Activated gamma-delta T cell (primary cell): ENCODE data around the gene ZNF827.

ENCODE experiments used
- DNase-seq: peaks from one replicate; lab custom pipeline; 2025; lab: John Stamatoyannopoulos, UW

The ZNF827 gene

GRCh38 chr4:145829629-145830395 is 108.8 kb downstream of the ZNF827 start:
- no peak for DNase-seq

- no peak for DNase-seq
Observed at GRCh38 chr4:145828802-145829485, 109.7 kb downstream of the ZNF827 start.

- DNase-seq, result no peak
Observed at GRCh38 chr4:145827885-145828284, 110.7 kb downstream of the ZNF827 start.

- DNase-seq, result no peak
Observed at GRCh38 chr4:145825255-145825654, 113.4 kb downstream of the ZNF827 start.

GRCh38 chr4:145824463-145824862 is 114.2 kb downstream of the ZNF827 start:
- no peak for DNase-seq

GRCh38 chr4:145823743-145824142 is 114.9 kb downstream of the ZNF827 start:
- DNase-seq, result no peak

DNA sequence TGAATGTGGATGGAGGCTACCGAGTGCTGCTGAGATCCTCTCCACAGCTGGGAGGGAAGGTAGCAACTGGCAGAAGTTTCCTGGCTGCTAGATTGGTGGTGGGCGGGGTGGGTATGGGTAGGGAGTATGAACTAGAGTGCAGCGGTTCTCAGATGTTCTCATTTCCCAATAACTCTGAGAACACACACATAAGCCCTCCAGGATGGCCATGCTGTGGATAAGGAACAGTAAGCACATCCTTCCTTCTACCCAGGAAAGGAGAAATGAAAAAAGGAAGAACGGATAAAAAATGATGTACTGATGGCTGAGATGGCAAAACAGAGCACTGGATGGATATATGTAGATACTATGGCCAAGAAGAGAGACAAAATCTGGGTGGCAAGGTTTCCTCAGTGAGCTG is 116.0 kb downstream of the ZNF827 start:
- no peak for DNase-seq

DNA sequence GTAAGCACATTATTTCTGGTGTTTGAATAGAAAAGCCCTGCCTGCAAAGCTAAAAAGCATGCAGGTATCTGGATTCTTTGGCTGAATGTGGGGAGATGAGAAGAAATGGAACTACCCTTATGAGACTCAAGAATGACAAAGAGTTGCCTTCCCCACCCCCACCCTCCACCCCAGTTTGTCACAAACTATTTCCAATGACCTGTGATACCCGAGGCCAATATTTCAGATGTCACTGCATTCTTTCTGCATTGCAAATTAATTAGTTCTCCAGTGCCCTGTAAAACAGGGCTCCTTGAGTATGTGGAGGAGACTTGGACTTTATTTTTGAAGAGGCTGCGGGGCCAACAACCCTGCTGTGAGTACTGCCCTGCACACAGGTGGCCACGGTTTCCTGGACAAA is 116.4 kb downstream of the ZNF827 start:
- no peak for DNase-seq

GRCh38 chr4:145821766-145822165 is 116.9 kb downstream of the ZNF827 start:
- no peak for DNase-seq

GRCh38 chr4:145820407-145820806 is 118.2 kb downstream of the ZNF827 start:
- DNase-seq, result no peak

GRCh38 chr4:145819853-145820181 is 118.8 kb downstream of the ZNF827 start:
- no peak for DNase-seq

DNA sequence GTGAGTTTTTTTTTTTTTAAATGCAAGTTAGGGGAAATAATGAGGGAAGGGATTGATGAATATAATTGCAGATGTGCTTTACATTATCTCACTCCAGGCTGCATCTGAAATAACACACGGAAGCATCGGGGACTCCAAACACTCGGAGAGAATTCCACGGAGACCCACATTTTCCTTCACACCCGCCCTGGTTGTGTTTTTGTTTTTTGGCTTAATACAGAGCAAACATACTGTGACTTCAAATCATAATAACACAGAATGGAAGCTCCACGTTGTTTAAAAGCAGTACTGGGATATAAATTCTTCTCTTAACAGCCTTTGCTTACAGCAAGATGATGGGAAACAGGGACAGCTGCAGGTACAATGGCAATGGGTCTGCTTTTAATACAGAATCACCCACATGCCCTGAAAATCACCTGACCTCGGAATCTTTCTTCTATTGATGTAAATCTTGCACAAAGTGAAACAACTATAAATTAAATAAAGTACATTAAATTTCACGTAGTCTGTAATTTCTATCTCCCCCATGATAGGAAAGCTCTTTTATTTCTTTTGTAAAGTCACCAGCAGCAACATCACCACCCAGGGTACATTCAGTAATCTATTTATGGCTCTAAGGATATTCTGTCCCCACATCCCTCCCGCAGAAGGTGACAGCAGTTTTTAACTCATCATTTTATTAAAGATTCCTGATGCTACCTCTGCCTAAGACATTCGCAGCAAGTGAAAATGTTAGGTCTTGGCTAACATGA is 119.3 kb downstream of the ZNF827 start:
- no peak for DNase-seq

DNA sequence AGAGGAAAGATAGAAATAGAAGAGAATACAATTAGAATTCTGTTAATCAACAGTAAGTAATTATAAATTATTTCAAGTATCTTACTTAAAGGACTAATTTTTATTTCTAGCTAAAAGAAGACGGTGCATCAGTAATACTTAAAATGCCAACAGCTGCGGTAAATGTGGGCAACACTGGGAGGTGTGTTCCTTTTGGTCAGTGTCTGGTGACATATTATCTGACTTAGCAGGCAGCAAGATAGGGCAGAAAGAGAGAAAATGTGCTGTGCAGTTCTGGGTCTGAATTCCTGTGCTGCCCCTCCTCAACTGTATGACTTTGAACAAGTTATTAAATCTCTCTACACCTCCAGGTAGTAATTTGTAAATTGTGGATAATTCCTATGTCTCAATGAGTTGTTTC is 120.6 kb downstream of the ZNF827 start:
- DNase-seq, result no peak

DNA sequence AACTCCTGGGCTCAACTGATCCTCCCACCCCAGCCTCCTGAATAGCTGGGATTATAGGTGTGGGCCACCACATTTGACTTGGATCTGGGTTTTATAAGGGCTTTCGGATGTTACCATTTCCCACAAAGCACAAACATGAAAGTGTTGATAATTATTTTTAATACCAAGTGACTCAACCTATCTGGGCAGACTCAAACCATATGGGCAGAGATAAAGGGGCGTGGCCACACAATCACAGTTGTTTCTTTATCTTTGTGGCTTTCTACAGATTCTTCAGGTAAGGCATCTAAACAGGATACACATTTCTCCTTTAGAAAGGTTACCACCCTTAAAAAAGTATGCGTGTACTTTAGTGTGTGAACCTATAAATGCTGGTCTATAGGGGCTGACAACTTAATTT is 122.5 kb downstream of the ZNF827 start:
- DNase-seq, result no peak

DNA sequence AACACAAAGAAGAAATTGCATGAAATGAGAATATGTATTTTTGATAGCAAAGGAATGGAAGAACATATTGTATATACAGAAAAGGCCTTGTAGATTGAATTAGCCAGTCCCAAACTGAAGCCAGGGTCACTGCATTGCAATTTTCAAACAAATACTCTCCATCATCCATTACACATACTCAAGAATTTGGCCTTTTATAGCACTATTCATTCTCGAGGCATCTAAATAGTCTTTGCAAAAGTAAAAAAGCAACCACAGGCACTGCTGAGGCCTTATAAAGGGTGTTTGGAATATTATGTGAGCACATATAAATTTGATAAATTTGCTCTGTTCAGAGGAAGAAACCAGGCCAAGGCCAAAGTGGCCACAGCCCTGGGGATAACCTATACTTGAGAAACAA is 123.0 kb downstream of the ZNF827 start:
- no peak for DNase-seq

- DNase-seq, result no peak
Observed at GRCh38 chr4:145815027-145815612, 123.5 kb downstream of the ZNF827 start.

- no peak for DNase-seq
Observed at GRCh38 chr4:145814246-145814645, 124.4 kb downstream of the ZNF827 start.

DNA sequence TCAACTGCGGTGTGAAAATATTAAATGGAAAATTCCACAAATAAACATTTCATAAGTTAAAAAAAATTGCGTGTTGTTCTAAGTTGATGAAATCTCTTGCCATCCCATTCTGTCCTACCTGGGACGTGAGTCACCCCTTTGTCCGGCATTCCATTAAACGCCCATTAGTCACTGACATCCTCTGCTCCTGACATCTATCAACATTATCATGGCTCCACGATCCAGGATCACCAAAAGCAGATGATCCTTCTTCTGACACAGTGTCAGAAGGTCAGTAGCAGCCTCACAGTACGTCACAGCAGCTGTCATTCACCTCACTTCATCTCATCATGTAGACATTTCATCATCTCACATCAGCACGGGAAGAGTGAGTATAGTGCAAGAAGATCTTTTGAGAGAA is 125.7 kb downstream of the ZNF827 start:
- no peak for DNase-seq

GRCh38 chr4:145808848-145809512 is 129.6 kb downstream of the ZNF827 start:
- no peak for DNase-seq

DNA sequence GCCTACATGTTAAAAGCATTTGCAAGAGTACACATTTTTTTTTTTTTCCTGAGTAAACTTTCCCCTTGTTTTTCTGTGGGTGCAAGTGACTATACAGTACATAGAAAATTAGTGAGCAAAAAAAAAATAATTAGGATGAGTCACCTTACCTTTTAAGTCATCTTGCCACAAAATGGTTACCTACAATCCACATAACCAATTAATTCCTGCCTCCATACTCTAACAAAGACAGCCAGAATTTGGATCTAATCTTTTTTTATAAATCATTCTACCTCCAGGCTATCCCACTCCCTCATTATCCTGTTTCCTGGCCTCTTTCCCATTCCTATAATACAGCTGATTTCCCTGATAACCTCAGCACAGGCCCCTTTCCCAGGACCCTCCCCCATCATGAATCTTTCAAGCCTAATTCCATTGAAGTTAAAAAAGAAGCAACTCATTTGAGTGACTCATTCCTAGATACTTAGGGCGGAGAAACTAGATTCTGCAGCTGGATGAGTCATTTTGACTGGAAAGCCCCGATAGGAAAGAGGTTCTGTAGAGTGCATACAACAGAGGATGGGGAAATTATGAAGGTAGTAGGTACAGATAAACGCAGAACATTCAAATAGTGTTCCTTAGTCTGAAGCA is 130.5 kb downstream of the ZNF827 start:
- DNase-seq, result no peak

GRCh38 chr4:145805490-145805889 is 133.1 kb downstream of the ZNF827 start:
- DNase-seq, result no peak

DNA sequence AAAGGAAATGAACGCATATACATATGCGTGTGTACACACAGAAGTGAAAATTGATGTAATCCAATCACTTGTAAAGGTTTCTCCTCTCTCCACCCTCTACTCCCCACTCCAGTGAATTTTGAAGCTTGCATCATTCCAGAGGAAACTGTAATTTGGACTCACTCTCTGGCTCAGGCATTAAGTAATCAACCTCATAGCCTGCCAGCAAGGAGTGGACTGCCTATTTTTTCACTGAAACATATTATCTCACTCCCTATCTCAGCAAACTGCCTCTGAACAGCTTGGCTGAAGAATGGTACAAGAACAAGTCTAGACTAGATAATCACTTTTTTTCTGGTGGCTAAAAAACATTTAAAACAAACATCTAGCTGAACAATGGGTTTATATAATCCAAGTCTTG is 134.5 kb downstream of the ZNF827 start:
- DNase-seq, result no peak
